Pancreas (tissue), 10 donors: ENCODE measurements around the gene NLGN1. TPM values are rescaled to one million over a fixed set of nuclear protein-coding genes. Genes with fewer than 3 reads are reported as not detected.

Experiments
- ATAC-seq, 4 donors: fragments of 200-7000 bp; cut with Tn5 transposase; one replicate each; pipeline versions ENCODE4 v1.8.0 to v1.9.1; 2020; ENCODE audit warnings: mild to moderate bottlenecking in 4 of 4, moderate library complexity in 4 of 4
- DNase-seq, 6 donors: peaks; one replicate each; pipeline ENCODE4 v3.0.0-alpha.2; 2020
- FAIRE-seq: peaks from 2 replicates; lab custom pipeline; 2012; peaks lifted over from hg19 to GRCh38; lab: Jason Lieb, UNC
- H3K27ac ChIP-seq, 4 donors: fragments of 200-600 bp; sonication (generic); 1 replicate in 3 of 4; 2 replicates in 1 of 4; pipeline versions ENCODE4 v1.5.0 to v1.8.0; 2020
- H3K27me3 ChIP-seq, 4 donors: fragments of 200-600 bp; one replicate each; pipeline ENCODE4 v1.8.0; 2021
- H3K36me3 ChIP-seq, 3 donors: fragments of 200-600 bp; sonication (generic) in 1 of 3; one replicate each; pipeline versions ENCODE4 v1.5.0 to v1.8.0; 2020 to 2021
- H3K4me1 ChIP-seq, 3 donors: fragments of 200-600 bp; one replicate each; pipeline ENCODE4 v1.8.0; 2021
- H3K4me3 ChIP-seq, 4 donors: fragments of 200-600 bp; sonication (generic) in 2 of 4; one replicate each; pipeline versions ENCODE4 v1.5.0 to v1.8.0; 2020 to 2021
- H3K9me3 ChIP-seq, 4 donors: fragments of 200-600 bp; one replicate each; pipeline ENCODE4 v1.8.0; 2021
- CTCF ChIP-seq, 4 donors: fragments of 200-600 bp; sonication (generic) in 3 of 4; IDR thresholded peaks; one replicate each; pipeline versions ENCODE4 v1.5.0 to v1.8.0; 2021; ENCODE audit warnings: antibody characterized with exemption in 4 of 4
- WGBS, 2 donors: extraction: QIAGEN DNeasy Blood & Tissue Kit; methylation state at CpG; one replicate each; pipeline ENCODE4 v1.1.7; 2013; 5-methylcytosine and 5-hydroxymethylcytosine counted together
- intact Hi-C, 3 donors: fragments of 100-400 bp; cut with DNase I; formaldehyde crosslinking; loops; one replicate each; pipeline versions ENCODE4 v1.11.1 to v1.14.2; 2022
- polyA plus RNA-seq, 2 donors: library from polyadenylated mRNA; stranded (reverse); fragments of 200-250 nt; gene quantifications; one replicate each; pipeline ENCODE4 v1.2.3, GENCODE V29; 2013
- total RNA-seq, 6 donors: library from RNA; stranded (reverse); fragmentation: NEBNext Ultra II Directional in 4 of 6; extraction: Animal tissue kit (Norgen Biotek cat#: 25700) in 4 of 6; gene quantifications; one replicate each; pipeline versions ENCODE4 v1.2.1 to v1.2.4, GENCODE V29; 2021 to 2023
- donor health status: healthy with polysubstance abuse.
- donor health status: DM: no; HTN: no; CAD: no; lungs with moderate emphysema.
- donor health status: DM: no; HTN: no; CAD: no.
- donor health status: control.
- donor health status: control.
- donor health status: Bipolar disorder and iron deficiency.
- donor health status: DM: yes; HTN: yes; CAD: no.
- donor health status: DM: no; HTN: no; CAD: no.
- donor health status: DM: no; HTN: no; CAD: no.
- donor health status: DM: yes; HTN: yes; CAD: no.

The NLGN1 gene
- total and polyA plus RNA-seq, 8 donors, result 0.49 to 2.3 (median 0.84) TPM

GRCh38 chr3:173921732-173922131 lies 524.2 kb downstream of the NLGN1 start:
- FAIRE-seq (no peak), DNase-seq (no peak), ATAC-seq (no peak)
- H3K36me3 ChIP-seq, result no peaks in the 10 kb centered on the region
- no peaks in the 10 kb centered on the region for H3K27me3 ChIP-seq
- H3K9me3 ChIP-seq, result no peaks in the 10 kb centered on the region
- intact Hi-C loops, result no loop called here
- whole genome bisulfite sequencing, 2 donors, result 64 to 80% methylated on average over 2 of the region's 2 CpGs
- H3K27ac ChIP-seq, result no peak overlapping the region
- H3K4me3 ChIP-seq, result no peak overlapping the region
- H3K4me1 ChIP-seq, result no peaks in the 10 kb centered on the region
- TF ChIP-seq CTCF (IDR thresholded peaks at IDR 0.05), result no peak

- intact Hi-C loops, result no loop called here
- no peak overlapping the region for H3K4me3 ChIP-seq
- DNase-seq (no peak), ATAC-seq (no peak), FAIRE-seq (no peak)
- H3K4me1 ChIP-seq, result no peaks in the 10 kb centered on the region
- no peaks in the 10 kb centered on the region for H3K9me3 ChIP-seq
- WGBS, 2 donors, result 51 to 81% methylated on average over 1 of the region's 1 CpG
- no peaks in the 10 kb centered on the region for H3K36me3 ChIP-seq
- H3K27me3 ChIP-seq, result no peaks in the 10 kb centered on the region
- no peak overlapping the region for H3K27ac ChIP-seq
- TF ChIP-seq CTCF (IDR thresholded peaks at IDR 0.05), result no peak
Measured at GRCh38 chr3:173923204-173923603, 525.7 kb downstream of the NLGN1 start.

- intact Hi-C loops, result no loop called here
- no peak for FAIRE-seq
- Histone ChIP-seq H3K9me3 (no peaks in the 10 kb centered on the region), H3K27ac (no peak overlapping the region), H3K36me3 (no peaks in the 10 kb centered on the region), H3K4me1 (no peaks in the 10 kb centered on the region), H3K4me3 (no peak overlapping the region), H3K27me3 (no peaks in the 10 kb centered on the region)
- TF ChIP-seq CTCF (IDR thresholded peaks at IDR 0.05), result no peak
- ATAC-seq, result no peak
- DNase-seq, result no peak
- 74 to 83% methylated on average over 2 of the region's 2 CpGs for WGBS, 2 donors
Measured at GRCh38 chr3:173930251-173930650, 532.7 kb downstream of the NLGN1 start.

GRCh38 chr3:173932624-173933023 lies 535.1 kb downstream of the NLGN1 start:
- Histone ChIP-seq H3K9me3 (no peaks in the 10 kb centered on the region), H3K4me1 (no peaks in the 10 kb centered on the region), H3K36me3 (no peaks in the 10 kb centered on the region), H3K4me3 (no peak overlapping the region), H3K27me3 (no peaks in the 10 kb centered on the region), H3K27ac (no peak overlapping the region)
- no peak for FAIRE-seq
- no peak for DNase-seq
- intact Hi-C loops, result no loop called here
- no peak for TF ChIP-seq CTCF (IDR thresholded peaks at IDR 0.05)
- ATAC-seq, result peak in 1 of 4 donors; percentile 56

GRCh38 chr3:173933113-173933512 lies 535.6 kb downstream of the NLGN1 start:
- no peak overlapping the region for H3K27ac ChIP-seq
- H3K36me3 ChIP-seq, result no peaks in the 10 kb centered on the region
- no peak for TF ChIP-seq CTCF (IDR thresholded peaks at IDR 0.05)
- H3K27me3 ChIP-seq, result no peaks in the 10 kb centered on the region
- no peaks in the 10 kb centered on the region for H3K4me1 ChIP-seq
- no peaks in the 10 kb centered on the region for H3K9me3 ChIP-seq
- H3K4me3 ChIP-seq, result no peak overlapping the region
- intact Hi-C loops, result no loop called here
- 16 to 18% methylated on average over 1 of the region's 1 CpG for WGBS, 2 donors
- DNase-seq (no peak), ATAC-seq (no peak), FAIRE-seq (no peak)
